DMS79 (cell line): ENCODE data around the gene NFX1.

Experiments
- DNase-seq: peaks from one replicate; lab custom pipeline; 2025; lab: John Stamatoyannopoulos, UW

Gene NFX1

GRCh38 chr9:33290247-33291030, at the start of gene NFX1:
Gene NFX1, plus strand, starts transcription at chr9:33290516. Its CDS starts 57 bp downstream, at chr9:33290573.
- DNase-seq, result peak; percentile 94

GRCh38 chr9:33241298-33241697, 49.0 kb upstream of the NFX1 start:
- DNase-seq, result no peak

GRCh38 chr9:33242609-33243134, 47.6 kb upstream of the NFX1 start:
- DNase-seq, result no peak

- no peak for DNase-seq
Observed at GRCh38 chr9:33244137-33244784, 46.1 kb upstream of the NFX1 start.

- DNase-seq, result no peak
Observed at GRCh38 chr9:33245341-33245740, 45.0 kb upstream of the NFX1 start.

GRCh38 chr9:33246269-33246860, 44.0 kb upstream of the NFX1 start:
- DNase-seq, result no peak

- DNase-seq, result no peak
Observed at GRCh38 chr9:33248606-33249005, 41.7 kb upstream of the NFX1 start.

GRCh38 chr9:33249087-33249658, 41.1 kb upstream of the NFX1 start:
- no peak for DNase-seq

GRCh38 chr9:33249983-33250382, 40.3 kb upstream of the NFX1 start:
- DNase-seq, result no peak

GRCh38 chr9:33250458-33250995, 39.8 kb upstream of the NFX1 start:
- no peak for DNase-seq

- no peak for DNase-seq
Observed at GRCh38 chr9:33254211-33254610, 36.1 kb upstream of the NFX1 start.

- no peak for DNase-seq
Observed at GRCh38 chr9:33255014-33255413, 35.3 kb upstream of the NFX1 start.

GRCh38 chr9:33255471-33255870, 34.8 kb upstream of the NFX1 start:
- no peak for DNase-seq

- DNase-seq, result no peak
Observed at GRCh38 chr9:33256236-33256635, 34.1 kb upstream of the NFX1 start.

- no peak for DNase-seq
Observed at GRCh38 chr9:33257276-33257675, 33.0 kb upstream of the NFX1 start.

GRCh38 chr9:33260372-33260771, 29.9 kb upstream of the NFX1 start:
- no peak for DNase-seq

- no peak for DNase-seq
Observed at GRCh38 chr9:33263131-33264002, 26.9 kb upstream of the NFX1 start.

- DNase-seq, result no peak
Observed at GRCh38 chr9:33264003-33264472, 26.3 kb upstream of the NFX1 start.

- DNase-seq, result peak; percentile 99
Observed at GRCh38 chr9:33264473-33265177, 25.7 kb upstream of the NFX1 start, which contains the start of the genes BAG1 and CHMP5. Gene BAG1, minus strand, starts transcription at chr9:33264708. Gene CHMP5, plus strand, starts transcription at chr9:33265049. Its CDS starts 30 bp downstream, at chr9:33265079.

- DNase-seq, result no peak
Observed at GRCh38 chr9:33265211-33265865, 25.0 kb upstream of the NFX1 start.
